HL-60/S4 (cell line): ENCODE results near the gene STRIP1.

Experiments used
- in situ Hi-C: fragments of 300-500 bp; cut with MboI; formaldehyde crosslinking; loops from 2 replicates; pipeline ENCODE4 v1.14.3; 2022; ENCODE audit warnings: low sequenced_read_pairs

Gene STRIP1

GRCh38 chr1:110034451-110035235, at the start of gene STRIP1:
Gene STRIP1, plus strand, starts transcription at chr1:110034624. Its CDS starts 14 bp downstream, at chr1:110034638.
- in situ Hi-C loops: no loop called here

GRCh38 chr1:109985247-109986053, 49.0 kb upstream of the STRIP1 start:
- in situ Hi-C loops: loop anchor here (5.0 to 25.0 kb wide), 4 partner anchors 213 to 723 kb away; partner anchors contain the start of genes GNAI3 and GSTM4

- in situ Hi-C loops: loop anchor here (5.0 to 25.0 kb wide), 4 partner anchors 214 to 724 kb away; partner anchors contain the start of genes GNAI3 and GSTM4
Observed at GRCh38 chr1:109986054-109986444, 48.4 kb upstream of the STRIP1 start.

GRCh38 chr1:109988349-109988914, 46.0 kb upstream of the STRIP1 start:
- in situ Hi-C loops: loop anchor here (5.0 to 25.0 kb wide), 4 partner anchors 216 to 726 kb away; partner anchors contain the start of genes GNAI3 and GSTM4

GRCh38 chr1:109989506-109990301, 44.7 kb upstream of the STRIP1 start:
- in situ Hi-C loops: loop anchor here (5.0 to 25.0 kb wide), 4 partner anchors 217 to 727 kb away; partner anchors contain the start of genes GNAI3 and GSTM4

GRCh38 chr1:109990302-109990653, 44.1 kb upstream of the STRIP1 start:
- in situ Hi-C loops: loop anchor here (25.0 kb wide), 1 partner anchor 728 kb away; no protein-coding TSS in a partner anchor

- in situ Hi-C loops: loop anchor here (25.0 kb wide), 1 partner anchor 729 kb away; no protein-coding TSS in a partner anchor
Observed at GRCh38 chr1:109991400-109991925, 43.0 kb upstream of the STRIP1 start.

- in situ Hi-C loops: loop anchor here (25.0 kb wide), 1 partner anchor 732 kb away; no protein-coding TSS in a partner anchor
Observed at GRCh38 chr1:109993885-109994284, 40.5 kb upstream of the STRIP1 start.

GRCh38 chr1:109994654-109995053, 39.8 kb upstream of the STRIP1 start:
- in situ Hi-C loops: loop anchor here (25.0 kb wide), 1 partner anchor 732 kb away; no protein-coding TSS in a partner anchor

- in situ Hi-C loops: loop anchor here (25.0 kb wide), 1 partner anchor 733 kb away; no protein-coding TSS in a partner anchor
Observed at GRCh38 chr1:109995536-109995935, 38.9 kb upstream of the STRIP1 start.

GRCh38 chr1:109996476-109996875, 37.9 kb upstream of the STRIP1 start:
- in situ Hi-C loops: loop anchor here (25.0 kb wide), 1 partner anchor 734 kb away; no protein-coding TSS in a partner anchor

GRCh38 chr1:109997204-109997866, 37.1 kb upstream of the STRIP1 start:
- in situ Hi-C loops: loop anchor here (25.0 kb wide), 1 partner anchor 735 kb away; no protein-coding TSS in a partner anchor

GRCh38 chr1:109997867-109998229, 36.6 kb upstream of the STRIP1 start:
- in situ Hi-C loops: loop anchor here (25.0 kb wide), 1 partner anchor 736 kb away; no protein-coding TSS in a partner anchor

GRCh38 chr1:110002695-110003094, 31.7 kb upstream of the STRIP1 start:
- in situ Hi-C loops: no loop called here

- in situ Hi-C loops: no loop called here
Observed at GRCh38 chr1:110003747-110004428, 30.5 kb upstream of the STRIP1 start.

- in situ Hi-C loops: no loop called here
Observed at GRCh38 chr1:110004583-110004982, 29.8 kb upstream of the STRIP1 start.

GRCh38 chr1:110005971-110006370, 28.5 kb upstream of the STRIP1 start:
- in situ Hi-C loops: no loop called here

- in situ Hi-C loops: no loop called here
Observed at GRCh38 chr1:110006516-110006915, 27.9 kb upstream of the STRIP1 start.
